DOHH2 (cell line): ENCODE results near the gene GPX3.

Experiments
- EZH2phosphoT487 ChIP-seq: fragments of 200-600 bp; sonication (generic); IDR thresholded peaks from 2 replicates; pipeline ENCODE4 v1.6.1; 2017; ENCODE audit warnings: borderline replicate concordance, mild to moderate bottlenecking, antibody characterized with exemption, low read length, moderate library complexity, mixed read lengths
- TF ChIP-seq, protein P1 (sequence below): fragments of 200-600 bp; sonication (generic); IDR thresholded peaks from one replicate; pipeline ENCODE4 v1.5.1; 2014; ENCODE audit warnings: antibody characterized with exemption, mild to moderate bottlenecking, low read depth, low read length; ENCODE audit not compliant: poor library complexity, severe bottlenecking

DNA sequence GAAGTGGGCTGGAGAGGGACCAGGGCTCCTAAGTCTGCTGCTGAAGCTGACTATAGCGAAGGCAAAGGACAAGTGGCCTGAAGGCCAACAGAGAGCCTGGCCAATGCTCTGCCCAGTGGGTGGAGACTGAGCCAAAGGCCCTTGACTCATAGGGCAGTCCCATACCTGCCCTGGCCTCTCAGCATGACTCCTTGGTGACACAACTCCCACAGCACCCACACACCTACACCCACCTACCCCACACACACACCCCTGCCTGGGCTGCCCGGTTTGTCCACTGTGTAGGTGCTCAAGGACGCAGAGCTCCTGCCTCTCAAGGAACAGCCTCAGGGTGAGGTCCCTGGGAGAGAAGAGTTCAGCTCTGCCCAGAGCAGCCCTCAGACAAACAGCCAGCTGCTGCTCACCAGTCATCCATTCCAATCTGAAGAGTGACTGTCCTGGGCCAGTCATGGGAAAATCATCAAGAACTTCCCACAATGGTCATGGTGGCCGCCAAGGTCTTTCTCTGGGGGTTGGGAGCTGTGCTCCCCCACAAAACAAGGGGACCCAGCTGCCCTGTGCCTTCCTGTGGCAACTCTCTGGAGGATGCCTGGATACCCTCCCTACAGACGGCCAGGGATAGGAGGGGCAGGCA, 55.4 kb downstream of the GPX3 start:
- TF ChIP-seq, protein P1, sequence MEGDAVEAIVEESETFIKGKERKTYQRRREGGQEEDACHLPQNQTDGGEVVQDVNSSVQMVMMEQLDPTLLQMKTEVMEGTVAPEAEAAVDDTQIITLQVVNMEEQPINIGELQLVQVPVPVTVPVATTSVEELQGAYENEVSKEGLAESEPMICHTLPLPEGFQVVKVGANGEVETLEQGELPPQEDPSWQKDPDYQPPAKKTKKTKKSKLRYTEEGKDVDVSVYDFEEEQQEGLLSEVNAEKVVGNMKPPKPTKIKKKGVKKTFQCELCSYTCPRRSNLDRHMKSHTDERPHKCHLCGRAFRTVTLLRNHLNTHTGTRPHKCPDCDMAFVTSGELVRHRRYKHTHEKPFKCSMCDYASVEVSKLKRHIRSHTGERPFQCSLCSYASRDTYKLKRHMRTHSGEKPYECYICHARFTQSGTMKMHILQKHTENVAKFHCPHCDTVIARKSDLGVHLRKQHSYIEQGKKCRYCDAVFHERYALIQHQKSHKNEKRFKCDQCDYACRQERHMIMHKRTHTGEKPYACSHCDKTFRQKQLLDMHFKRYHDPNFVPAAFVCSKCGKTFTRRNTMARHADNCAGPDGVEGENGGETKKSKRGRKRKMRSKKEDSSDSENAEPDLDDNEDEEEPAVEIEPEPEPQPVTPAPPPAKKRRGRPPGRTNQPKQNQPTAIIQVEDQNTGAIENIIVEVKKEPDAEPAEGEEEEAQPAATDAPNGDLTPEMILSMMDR, result no peak
- TF ChIP-seq EZH2phosphoT487, result no peak
